Natural killer cell (primary cell): ENCODE results near the gene CRYGN. TPM values are rescaled to one million over a fixed set of nuclear protein-coding genes. Genes with fewer than 3 reads are reported as not detected.

ENCODE experiments used
- ATAC-seq, 3 donors: fragments of 150-1000 bp in 2 of 3; fragments of 200-7000 bp in 1 of 3; cut with Tn5 transposase; 1 replicate in 1 of 3; 2 replicates in 2 of 3; pipeline ENCODE4 v1.10.0; 2021; ENCODE audit warnings: mild to moderate bottlenecking in 2 of 3, moderate library complexity in 2 of 3
- DNase-seq, 2 donors: peaks; one replicate each; pipeline versions ENCODE4 v3.0.0 to v3.0.0-alpha.2; 2013 to 2021; ENCODE audit warnings: mixed read lengths in 1 of 2
- H3K27ac ChIP-seq: one replicate; pipeline ENCODE4 v1.5.1; 2013; ENCODE audit warnings: mild to moderate bottlenecking, low read length
- H3K27me3 ChIP-seq: one replicate; pipeline ENCODE4 v1.6.1; 2013; ENCODE audit warnings: low read length; ENCODE audit not compliant: control insufficient read depth, insufficient read depth
- H3K36me3 ChIP-seq: one replicate; pipeline ENCODE4 v1.6.1; 2013; ENCODE audit warnings: low read length; ENCODE audit not compliant: control insufficient read depth, insufficient read depth
- H3K4me1 ChIP-seq: one replicate; pipeline ENCODE4 v1.6.1; 2013; ENCODE audit warnings: low read length; ENCODE audit not compliant: control insufficient read depth, insufficient read depth
- H3K4me3 ChIP-seq: one replicate; pipeline ENCODE4 v1.5.1; 2013; ENCODE audit warnings: low read length
- H3K9me3 ChIP-seq: one replicate; pipeline ENCODE4 v1.6.1; 2013; ENCODE audit warnings: low read length; ENCODE audit not compliant: control insufficient read depth, insufficient read depth
- H3K27ac Mint-ChIP-seq, 2 donors: one replicate each; pipeline ENCODE4 v1.8.0; 2022; ENCODE audit warnings: mild to moderate bottlenecking in 2 of 2, mixed read lengths in 2 of 2, moderate library complexity in 1 of 2
- H3K27me3 Mint-ChIP-seq, 2 donors: one replicate each; pipeline ENCODE4 v1.8.0; 2022; ENCODE audit warnings: low read depth in 2 of 2, mixed read lengths in 2 of 2
- H3K36me3 Mint-ChIP-seq: one replicate; pipeline ENCODE4 v1.8.0; 2022; ENCODE audit warnings: mixed read lengths
- H3K4me1 Mint-ChIP-seq, 2 donors: one replicate each; pipeline ENCODE4 v1.8.0; 2022; ENCODE audit warnings: mixed read lengths in 2 of 2
- H3K4me3 Mint-ChIP-seq: one replicate; pipeline ENCODE4 v1.8.0; 2022; ENCODE audit warnings: mild to moderate bottlenecking, moderate library complexity, mixed read lengths
- H3K9me3 Mint-ChIP-seq, 2 donors: one replicate each; pipeline ENCODE4 v1.8.0; 2022; ENCODE audit warnings: mixed read lengths in 2 of 2
- CTCF ChIP-seq: fragments of 200-600 bp; IDR thresholded peaks from one replicate; pipeline ENCODE4 v1.8.0; 2022; ENCODE audit warnings: antibody characterized with exemption
- WGBS: methylation state at CpG from one replicate; pipeline ENCODE4 v1.1.7; 2013; ENCODE audit warnings: missing lambda C conversion rate; ENCODE audit not compliant: insufficient coverage; 5-methylcytosine and 5-hydroxymethylcytosine counted together
- intact Hi-C: fragments of 100-400 bp; cut with micrococcal nuclease; formaldehyde crosslinking; loops from one replicate; pipeline ENCODE4 v1.14.2; 2022
- total RNA-seq, 4 donors: library from RNA; stranded (reverse); fragments of 120-200 nt in 1 of 4; gene quantifications; one replicate each; pipeline versions ENCODE4 v1.2.3 to v1.2.4, GENCODE V29; 2013 to 2022

CRYGN gene
- total RNA-seq, 3 donors from 2014 or later (not counting 1 experiment from before 2014, with no cell fraction given), result not detected

- no peak for TF ChIP-seq CTCF
- H3K4me1 ChIP-seq, result peaks cover 36% of the 10 kb centered on the region
- intact Hi-C loops, result loop anchor here (2.0 kb wide), 1 partner anchor 43 kb away; no protein-coding TSS in a partner anchor
- H3K4me3 Mint-ChIP-seq, result no peak overlapping the region
- H3K9me3 ChIP-seq, result no peaks in the 10 kb centered on the region
- H3K4me3 ChIP-seq, result no peak overlapping the region
- H3K27ac ChIP-seq, result no peak overlapping the region
- H3K27me3 ChIP-seq, result peaks cover 16% of the 10 kb centered on the region
- WGBS, result 44% methylated on average over 5 of the region's 6 CpGs
- no peaks in the 10 kb centered on the region for H3K36me3 ChIP-seq
- H3K4me1 Mint-ChIP-seq, result peaks cover 7 to 21% of the 10 kb centered on the region in 2 donors
- H3K36me3 Mint-ChIP-seq, result no peaks in the 10 kb centered on the region
- no peak for DNase-seq
- ATAC-seq, result no peak
- no peaks in the 10 kb centered on the region for H3K9me3 Mint-ChIP-seq
- peaks cover 38 to 52% of the 10 kb centered on the region in 2 donors for H3K27me3 Mint-ChIP-seq
- H3K27ac Mint-ChIP-seq, result no peak overlapping the region
Observed at GRCh38 chr7:151411551-151411950, 28.4 kb downstream of the CRYGN start.

- H3K27ac ChIP-seq, result peak overlapping the region; percentile 94
- H3K4me3 Mint-ChIP-seq, result peak overlapping the region; percentile 58
- peaks cover 38 to 51% of the 10 kb centered on the region in 2 donors for H3K27me3 Mint-ChIP-seq
- H3K9me3 Mint-ChIP-seq, result no peaks in the 10 kb centered on the region
- peak overlapping the region in 1 of 2 donors; percentile 87 for H3K27ac Mint-ChIP-seq
- no peaks in the 10 kb centered on the region for H3K36me3 ChIP-seq
- no peak for TF ChIP-seq CTCF
- intact Hi-C loops, result loop anchor here (2.0 kb wide), 1 partner anchor 42 kb away; no protein-coding TSS in a partner anchor
- WGBS, result 26% methylated on average over 55 of the region's 55 CpGs
- DNase-seq (peak; percentile 29 to 65), ATAC-seq (peak in 1 of 3 donors; percentile 17)
- H3K9me3 ChIP-seq, result no peaks in the 10 kb centered on the region
- H3K4me3 ChIP-seq, result peak overlapping the region; percentile 55
- H3K4me1 ChIP-seq, result peaks cover 31% of the 10 kb centered on the region
- H3K27me3 ChIP-seq, result peaks cover 16% of the 10 kb centered on the region
- peaks cover 7 to 21% of the 10 kb centered on the region in 2 donors for H3K4me1 Mint-ChIP-seq
- H3K36me3 Mint-ChIP-seq, result no peaks in the 10 kb centered on the region
Observed at GRCh38 chr7:151410405-151411390, 29.2 kb downstream of the CRYGN start.

GRCh38 chr7:151409667-151410404 lies 30.1 kb downstream of the CRYGN start, which contains the start of gene WDR86:
WDR86 (minus strand) TSS chr7:151410038; CDS start chr7:151409589, 449 bp downstream.
- Histone ChIP-seq H3K4me1 (peaks cover 31% of the 10 kb centered on the region), H3K9me3 (no peaks in the 10 kb centered on the region), H3K36me3 (no peaks in the 10 kb centered on the region), H3K27ac (peak within 1 kb of the TSS; percentile 94), H3K27me3 (peaks cover 16% of the 10 kb centered on the region), H3K4me3 (peak within 1 kb of the TSS; percentile 55)
- no peak for TF ChIP-seq CTCF
- H3K4me3 Mint-ChIP-seq, result peak within 1 kb of the TSS; percentile 78
- H3K27ac Mint-ChIP-seq, result peak within 1 kb of the TSS; percentile 54 to 87
- no peaks in the 10 kb centered on the region for H3K9me3 Mint-ChIP-seq
- DNase-seq (peak in 1 of 2 donors; percentile 56), ATAC-seq (no peak)
- peaks cover 38 to 46% of the 10 kb centered on the region in 2 donors for H3K27me3 Mint-ChIP-seq
- WGBS, result 2% methylated on average over 75 of the region's 75 CpGs
- H3K4me1 Mint-ChIP-seq, result peaks cover 7 to 21% of the 10 kb centered on the region in 2 donors
- intact Hi-C loops, result loop anchor here (2.0 kb wide), 1 partner anchor 41 kb away; no protein-coding TSS in a partner anchor
- no peaks in the 10 kb centered on the region for H3K36me3 Mint-ChIP-seq
